Measurements from ENCODE around the gene WDR55. TPM values are rescaled to one million over a fixed set of nuclear protein-coding genes. Genes with fewer than 3 reads are reported as not detected.
"Not testable (repeated sequence)": the region's sequence is repeated elsewhere in the genome, so short reads cannot be mapped to it uniquely, and the experiment has no call there.

Gene WDR55
- total RNA-seq, result 16.9 TPM

DNA sequence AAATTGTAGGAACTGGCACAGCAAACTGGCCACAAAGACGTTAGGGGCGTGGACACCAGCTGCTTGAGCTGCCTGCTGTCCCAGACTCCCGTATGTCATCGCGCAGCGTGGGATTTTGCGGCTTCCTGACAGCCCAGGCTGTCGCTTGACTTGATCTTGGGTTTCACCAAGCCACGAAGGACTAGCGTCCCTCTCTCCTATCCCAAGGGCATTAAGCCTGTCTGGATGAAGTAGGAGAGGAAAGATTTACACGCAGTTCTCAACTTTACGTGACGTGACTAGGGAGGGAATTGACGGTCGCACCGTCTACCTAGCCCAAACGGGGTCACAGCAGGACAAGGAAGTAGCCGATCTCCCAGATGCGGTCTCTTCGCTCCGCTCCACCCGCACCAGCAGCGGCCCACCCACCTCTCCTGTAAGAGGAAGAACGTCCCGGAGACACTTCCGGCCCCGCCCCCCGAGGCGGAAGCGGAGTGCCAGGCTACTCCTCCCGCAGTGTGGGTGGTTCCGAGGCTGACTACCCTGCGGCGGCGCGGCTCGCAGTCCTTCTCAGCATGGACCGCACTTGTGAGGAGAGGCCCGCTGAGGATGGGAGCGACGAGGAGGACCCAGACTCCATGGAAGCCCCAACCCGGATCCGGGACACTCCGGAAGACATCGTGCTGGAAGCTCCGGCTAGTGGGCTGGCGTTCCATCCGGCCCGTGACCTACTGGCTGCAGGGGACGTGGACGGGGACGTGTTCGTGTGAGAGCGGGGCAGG lies at the start of gene WDR55:
Gene WDR55 (plus strand): TSS at position 546 of the 761 bp plus-strand sequence. CDS start 9 bp downstream, at position 555.
- peak; percentile 97 for DNase-seq

- no peak for DNase-seq
Observed at GRCh38 chr5:140622301-140622700, 42.4 kb upstream of the WDR55 start.

GRCh38 chr5:140623061-140623460 lies 41.6 kb upstream of the WDR55 start:
- not testable (repeated sequence) for DNase-seq

DNA sequence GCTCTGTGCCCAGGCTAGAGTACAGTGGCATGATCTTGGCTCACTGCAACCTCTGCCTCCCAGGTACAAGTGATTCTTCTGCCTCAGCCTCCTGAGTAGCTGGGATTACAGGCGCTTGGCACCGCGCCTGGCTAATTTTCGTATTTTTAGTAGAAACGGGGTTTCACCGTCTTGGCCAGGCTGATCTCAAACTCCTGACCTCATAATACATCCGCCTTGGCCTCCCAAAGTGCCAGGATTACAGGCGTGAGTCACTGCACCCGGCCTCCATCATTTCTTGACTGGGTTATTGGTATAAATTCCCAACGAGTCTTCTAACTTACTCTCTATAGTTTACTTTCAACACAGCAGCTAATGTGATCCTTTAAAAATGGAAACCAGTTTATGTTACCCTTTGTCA lies 39.8 kb upstream of the WDR55 start:
- DNase-seq, result not testable (repeated sequence)

- no peak for DNase-seq
Observed at GRCh38 chr5:140627972-140628371, 36.7 kb upstream of the WDR55 start.

DNA sequence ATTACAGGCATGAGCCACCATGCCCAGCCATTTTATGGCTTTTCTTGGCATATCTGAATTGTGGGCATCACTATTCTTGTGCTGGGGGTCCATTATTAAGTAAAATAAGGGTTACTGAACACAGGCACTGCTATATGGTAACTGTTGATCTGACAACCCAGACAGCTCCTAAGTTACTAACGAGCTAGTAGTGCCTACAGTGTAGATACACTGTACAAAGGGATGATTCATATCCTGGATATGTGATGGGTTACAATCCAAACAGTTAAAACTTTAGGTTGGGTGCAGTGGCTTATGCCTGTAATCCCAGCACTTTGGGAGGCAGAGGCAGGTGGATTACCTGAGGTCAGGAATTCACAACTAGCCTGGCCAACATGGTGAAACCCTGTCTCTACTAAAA lies 36.0 kb upstream of the WDR55 start:
- no peak for DNase-seq

DNA sequence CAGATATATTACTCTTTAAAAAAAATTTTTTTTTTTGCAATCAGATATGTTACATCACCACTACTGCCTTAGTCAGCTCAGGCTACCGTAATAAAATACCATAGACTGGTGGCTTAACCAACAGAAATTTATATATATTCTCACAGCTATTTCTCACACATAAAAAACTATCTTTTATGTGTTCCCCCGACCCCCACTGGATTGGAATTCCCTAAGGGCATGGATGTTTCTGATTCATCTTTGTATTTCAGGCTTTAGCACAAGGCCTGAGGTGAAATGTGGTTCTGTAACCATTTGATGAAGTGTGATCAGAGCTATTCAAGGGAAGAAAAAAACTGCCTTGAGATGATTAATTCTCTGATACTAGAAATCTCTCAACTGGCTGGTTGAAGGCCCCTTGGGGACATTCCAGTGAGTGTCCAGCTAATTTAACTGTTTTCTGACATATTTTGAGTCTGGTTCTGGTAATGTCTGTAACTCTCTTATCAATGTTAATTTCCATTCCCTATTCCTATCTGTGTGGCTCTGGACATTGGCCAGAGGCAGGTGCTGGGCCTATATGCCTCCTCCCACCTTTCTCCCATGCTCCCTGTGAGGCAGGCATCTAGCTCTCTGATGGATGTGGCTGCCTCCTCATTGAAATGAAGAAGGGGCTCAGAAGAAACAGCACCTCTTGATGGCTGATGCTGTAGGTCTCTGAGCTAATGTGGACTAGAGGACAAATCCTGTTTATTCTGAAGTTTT lies 34.2 kb upstream of the WDR55 start:
- no peak for DNase-seq

- no peak for DNase-seq
Observed at GRCh38 chr5:140631036-140631417, 33.7 kb upstream of the WDR55 start.

- DNase-seq, result peak; percentile 40
Observed at GRCh38 chr5:140631831-140632365, 32.8 kb upstream of the WDR55 start.

DNA sequence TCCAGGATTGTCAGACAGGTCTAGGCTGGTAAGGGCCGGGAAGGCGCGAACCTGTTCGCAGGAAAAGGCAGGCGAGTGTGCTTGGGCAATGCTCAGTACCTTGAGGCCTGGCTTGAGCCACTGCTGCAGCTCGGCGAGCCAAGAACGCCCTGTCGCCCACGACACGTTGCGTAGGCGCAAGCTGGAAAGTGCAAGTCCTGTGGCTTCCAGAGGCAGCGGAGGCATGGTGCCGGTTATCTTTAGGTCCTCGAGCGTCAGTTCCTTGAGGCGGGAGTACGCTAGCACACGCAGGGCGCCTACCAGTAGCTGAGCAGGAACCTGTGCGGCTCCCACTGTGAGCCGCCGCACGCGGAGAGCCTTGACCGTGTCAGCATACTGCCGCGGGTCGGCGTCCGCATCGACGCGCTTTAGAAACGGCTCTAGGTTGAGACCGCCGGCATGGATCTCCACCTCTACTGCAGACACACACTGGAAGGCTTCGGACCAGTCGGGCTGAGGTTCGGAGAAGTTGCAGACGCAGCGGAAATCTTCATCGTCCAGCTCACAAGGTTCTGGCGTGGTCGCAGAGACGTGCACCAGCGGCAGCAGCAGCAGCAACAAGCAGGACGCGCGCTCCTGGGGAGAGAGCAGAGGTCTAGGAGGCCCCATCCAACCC lies 32.2 kb upstream of the WDR55 start:
- DNase-seq, result peak; percentile 29

- DNase-seq, result peak; percentile 24
Observed at GRCh38 chr5:140633021-140633471, 31.7 kb upstream of the WDR55 start, which contains the start of gene CD14. CD14 (minus strand) TSS chr5:140633175; CDS start chr5:140633071, 104 bp downstream.

- DNase-seq, result no peak
Observed at GRCh38 chr5:140633501-140633900, 31.2 kb upstream of the WDR55 start.

DNA sequence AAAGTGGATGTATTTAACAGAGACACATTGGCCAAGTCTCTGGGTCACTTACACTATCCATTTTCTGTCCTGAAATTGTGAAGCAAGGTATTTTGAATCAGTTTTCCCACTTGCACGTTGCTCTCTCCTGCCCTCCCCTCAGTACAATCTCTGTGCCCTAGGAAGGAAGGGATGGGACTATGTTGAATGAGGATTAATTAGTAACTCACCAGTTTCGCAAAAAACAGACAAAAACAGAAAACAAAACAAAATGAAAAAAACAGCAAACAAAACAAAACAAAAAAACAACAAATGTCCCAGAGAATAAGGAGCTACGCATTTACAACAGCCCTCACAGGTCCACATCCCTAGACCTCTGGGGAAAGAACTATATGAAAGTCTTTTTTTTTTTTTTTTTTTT lies 30.6 kb upstream of the WDR55 start:
- no peak for DNase-seq

DNA sequence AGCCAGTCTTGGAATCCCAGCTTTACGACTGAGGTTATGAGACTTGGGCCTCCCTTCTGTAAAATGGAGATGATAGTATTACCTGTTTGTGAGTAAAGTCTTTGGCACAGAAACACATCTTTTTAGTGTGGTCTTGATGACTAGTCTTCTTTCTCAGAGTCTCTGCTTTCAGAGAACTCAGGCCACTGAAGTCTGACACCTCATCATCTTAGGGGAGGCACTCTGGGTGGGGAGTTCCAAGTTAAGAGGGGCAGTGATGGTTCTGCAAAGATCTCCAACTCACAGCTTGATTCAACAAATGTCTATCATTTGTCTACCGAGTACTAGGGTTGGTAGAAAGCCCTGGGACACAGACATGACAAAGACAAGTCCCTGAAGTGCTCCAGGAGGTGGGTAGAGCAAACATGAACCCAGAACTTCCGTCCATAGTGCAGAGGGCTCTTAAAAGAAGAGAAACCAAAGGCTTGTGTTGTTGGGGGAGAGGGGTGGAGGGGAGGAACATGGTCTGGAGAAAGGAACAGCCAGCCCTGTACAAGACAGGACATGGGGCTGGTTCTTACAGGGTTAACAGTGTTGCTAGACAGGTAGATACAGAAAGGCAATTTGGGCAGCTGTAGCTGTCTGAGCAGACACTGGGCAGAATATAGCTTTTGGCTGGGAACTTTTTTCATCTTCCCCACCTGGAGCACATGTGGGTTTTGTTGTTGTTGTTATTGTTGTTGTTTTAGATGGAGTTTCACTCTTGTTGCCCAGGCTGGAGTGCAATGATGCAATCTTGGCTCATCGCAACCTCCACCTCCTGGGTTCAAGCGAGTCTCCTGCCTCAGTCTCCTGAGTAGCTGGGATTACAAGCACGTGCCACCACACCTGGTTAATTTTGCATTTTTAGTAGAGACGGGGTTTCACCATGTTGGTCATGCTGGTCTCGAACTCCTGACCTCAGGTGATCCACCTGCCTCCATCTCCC lies 29.1 kb upstream of the WDR55 start:
- no peak for DNase-seq

- DNase-seq, result no peak
Observed at GRCh38 chr5:140637371-140638100, 27.2 kb upstream of the WDR55 start.

GRCh38 chr5:140638898-140639147 lies 25.9 kb upstream of the WDR55 start:
- DNase-seq, result not testable (repeated sequence)

DNA sequence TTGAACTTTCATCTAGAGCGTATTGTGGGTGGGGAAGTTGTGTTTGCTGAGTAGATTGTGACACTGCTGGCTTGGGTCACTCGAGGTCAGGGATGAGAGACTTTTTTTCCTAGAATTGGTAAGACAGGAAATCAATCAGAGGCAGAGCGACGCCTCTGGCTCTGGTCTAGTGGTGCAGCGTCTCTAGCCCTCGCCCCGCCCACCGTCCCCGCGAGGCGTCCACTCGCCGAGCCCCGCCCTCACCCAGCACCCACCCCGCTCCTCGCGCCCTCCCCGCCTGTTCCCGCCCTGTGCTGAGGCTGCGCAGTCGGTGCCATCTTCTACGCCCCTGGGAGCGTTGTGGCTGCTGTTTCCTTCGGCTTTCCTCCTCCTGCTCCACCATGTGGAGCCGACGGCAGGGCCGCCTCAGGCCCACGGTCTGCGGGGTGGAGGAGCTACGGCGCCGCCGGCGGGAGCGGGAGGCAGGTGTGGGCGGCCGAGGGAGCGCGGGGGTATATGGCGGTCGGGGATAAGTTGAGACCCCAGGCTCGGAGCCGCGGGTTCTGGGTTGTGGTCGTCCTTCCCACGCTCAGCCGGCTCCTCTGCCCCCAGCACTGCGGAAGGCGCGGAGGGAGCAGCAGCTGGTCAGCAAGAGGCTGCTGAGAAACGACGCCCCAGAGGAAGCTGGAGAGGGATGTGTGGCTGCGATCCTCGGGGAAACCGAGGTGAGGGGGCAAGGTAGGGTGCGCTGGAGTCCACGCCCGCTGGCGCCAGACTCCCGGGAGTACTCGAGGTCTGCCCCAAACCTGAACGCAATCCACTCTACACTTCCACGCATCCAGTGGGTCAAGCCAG lies 25.3 kb upstream of the WDR55 start, which contains the start of gene TMCO6:
Gene TMCO6 (plus strand): TSS at position 304 of the 834 bp plus-strand sequence. CDS start 77 bp downstream, at position 381.
- peak; percentile 97 for DNase-seq

DNA sequence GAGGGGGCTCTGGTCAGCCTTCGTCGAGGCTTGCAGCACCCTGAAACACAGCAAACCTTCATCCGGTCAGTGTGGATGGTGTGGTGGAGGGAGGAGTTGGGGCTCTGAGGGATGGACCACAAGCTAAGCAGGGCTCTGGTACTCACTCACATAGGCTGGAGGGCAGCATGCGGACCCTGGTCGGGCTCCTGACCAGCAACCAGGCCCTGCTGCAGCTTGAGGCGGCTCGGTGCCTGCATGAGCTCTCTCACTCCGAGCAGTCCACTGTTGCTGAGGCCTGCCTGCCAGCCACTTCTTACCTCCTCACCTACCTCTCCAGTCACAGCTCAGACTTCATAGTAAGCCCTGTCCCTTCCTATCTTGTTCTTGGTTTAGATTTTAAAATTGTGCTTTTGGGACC lies 23.0 kb upstream of the WDR55 start:
- no peak for DNase-seq

GRCh38 chr5:140642718-140643117 lies 22.0 kb upstream of the WDR55 start:
- DNase-seq, result no peak

DNA sequence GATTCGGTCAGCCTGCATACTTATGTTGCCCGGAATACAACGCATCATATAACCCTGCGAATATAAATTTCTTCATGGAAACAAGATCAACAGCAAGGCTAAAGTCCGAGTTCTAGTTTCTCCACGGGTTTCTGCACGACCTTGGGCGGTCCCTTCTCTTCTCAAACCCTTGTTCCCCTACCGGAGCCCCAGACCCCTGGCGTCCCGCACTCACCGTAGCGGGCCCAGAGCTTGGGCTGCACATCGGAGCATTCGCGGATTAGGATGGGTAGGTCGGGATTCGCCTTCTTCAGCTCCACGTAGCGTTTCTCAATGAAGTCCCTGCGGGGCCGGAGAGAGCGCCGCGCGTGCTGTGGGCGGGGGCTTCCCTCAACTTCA lies 17.7 kb upstream of the WDR55 start:
- no peak for DNase-seq

Measured in tongue (tissue), 2 donors.